Transverse colon (tissue), 4 donors: Measurements from ENCODE around the gene TMEM119. TPM values are rescaled to one million over a fixed set of nuclear protein-coding genes. Genes with fewer than 3 reads are reported as not detected.

ENCODE experiments used
- DNase-seq: peaks from one replicate; pipeline ENCODE4 v3.0.0-alpha.2; 2019
- H3K27ac ChIP-seq, 4 donors: fragments of 200-600 bp; sonication (generic); 2 replicates each; pipeline ENCODE4 v1.5.1; 2016 to 2018; ENCODE audit warnings: inconsistent platforms in 4 of 4
- H3K27me3 ChIP-seq: fragments of 200-600 bp; sonication (generic); 2 replicates; pipeline ENCODE4 v1.5.1; 2017; ENCODE audit warnings: inconsistent platforms
- H3K36me3 ChIP-seq, 4 donors: fragments of 200-600 bp; sonication (generic); 2 replicates each; pipeline ENCODE4 v1.5.1; 2017 to 2019; ENCODE audit warnings: inconsistent platforms in 4 of 4
- H3K4me1 ChIP-seq, 4 donors: fragments of 200-600 bp; sonication (generic); 2 replicates each; pipeline ENCODE4 v1.5.1; 2017 to 2020; ENCODE audit warnings: inconsistent platforms in 4 of 4
- H3K4me3 ChIP-seq, 4 donors: fragments of 200-600 bp; sonication (generic); 1 replicate in 1 of 4; 2 replicates in 3 of 4; pipeline versions ENCODE4 v1.5.1 to v1.6.1; 2017 to 2019; ENCODE audit warnings: inconsistent platforms in 4 of 4
- H3K9me3 ChIP-seq, 2 donors: fragments of 200-600 bp; sonication (generic); 2 replicates each; pipeline ENCODE4 v1.5.1; 2017 to 2019; ENCODE audit warnings: inconsistent platforms in 2 of 2
- EP300 ChIP-seq: sonication (generic); formaldehyde crosslinking; IDR thresholded peaks from one replicate; pipeline ENCODE4 v1.6.1; 2017; ENCODE audit warnings: antibody characterized with exemption, low read depth
- POLR2A ChIP-seq: fragments of 450-650 bp; IDR thresholded peaks from one replicate; pipeline ENCODE4 v1.6.1; 2016; ENCODE audit warnings: antibody characterized with exemption, mild to moderate bottlenecking, moderate library complexity
- POLR2AphosphoS5 ChIP-seq, 3 donors: sonication (generic); formaldehyde crosslinking; IDR thresholded peaks; one replicate each; pipeline ENCODE4 v1.6.1; 2016; ENCODE audit warnings: antibody characterized with exemption in 3 of 3
- WGBS, 2 donors: methylation state at CpG; one replicate each; pipeline ENCODE4 v1.1.5; 2018; ENCODE audit warnings: low coverage in 1 of 2; 5-methylcytosine and 5-hydroxymethylcytosine counted together
- in situ Hi-C, 4 donors: fragments of 200-750 bp; cut with MboI; loops; one replicate each; pipeline versions ENCODE4 v1.15.0 to v1.15.1; 2017; ENCODE audit warnings: low sequenced_read_pairs in 3 of 4, low pct_ligation_motif_present in 1 of 4, low pct_unique_long_range_greater_than_20kb in 1 of 4
- intact Hi-C: fragments of 100-400 bp; cut with DNase I; formaldehyde crosslinking; loops from one replicate; pipeline ENCODE4 v1.15.1; 2023; ENCODE audit warnings: low total_unique reads
- total RNA-seq, 4 donors: library from RNA; depleted of rRNA; stranded (reverse); fragments of >200 nt; gene quantifications; one replicate each; pipeline ENCODE4 v1.1.0, GENCODE V29; 2016
- TF ChIP-seq, protein P1 (sequence below), 5 experiments: fragments of 200-600 bp in 3 of 5; fragments of 450-650 bp in 2 of 5; sonication (generic) in 3 of 5; IDR thresholded peaks; 1 replicate in 2 of 5; 2 replicates in 3 of 5; pipeline ENCODE4 v1.5.1; 2016 to 2017; ENCODE audit warnings: antibody characterized with exemption in 5 of 5, inconsistent platforms in 3 of 5, mild to moderate bottlenecking in 2 of 5, moderate library complexity in 1 of 5

TMEM119 gene
- total RNA-seq, 4 donors from 2014 or later: 3.3 to 18.3 (median 9.7) TPM

- H3K4me1 ChIP-seq: peaks cover 0 to 24% (median 6%) of the 10 kb centered on the region in 4 donors
- H3K27me3 ChIP-seq: no peaks in the 10 kb centered on the region
- WGBS, 2 donors: 80 to 97% methylated on average over 1 to 7 of the region's 7 CpGs
- peak overlapping the region in 2 of 4 donors; percentile 21 to 59 for H3K27ac ChIP-seq
- no peaks in the 10 kb centered on the region for H3K9me3 ChIP-seq
- H3K4me3 ChIP-seq: no peak overlapping the region
- TF ChIP-seq POLR2AphosphoS5 (IDR thresholded peaks at IDR 0.05): no peak
- TF ChIP-seq POLR2A: no peak
- TF ChIP-seq, protein P1, sequence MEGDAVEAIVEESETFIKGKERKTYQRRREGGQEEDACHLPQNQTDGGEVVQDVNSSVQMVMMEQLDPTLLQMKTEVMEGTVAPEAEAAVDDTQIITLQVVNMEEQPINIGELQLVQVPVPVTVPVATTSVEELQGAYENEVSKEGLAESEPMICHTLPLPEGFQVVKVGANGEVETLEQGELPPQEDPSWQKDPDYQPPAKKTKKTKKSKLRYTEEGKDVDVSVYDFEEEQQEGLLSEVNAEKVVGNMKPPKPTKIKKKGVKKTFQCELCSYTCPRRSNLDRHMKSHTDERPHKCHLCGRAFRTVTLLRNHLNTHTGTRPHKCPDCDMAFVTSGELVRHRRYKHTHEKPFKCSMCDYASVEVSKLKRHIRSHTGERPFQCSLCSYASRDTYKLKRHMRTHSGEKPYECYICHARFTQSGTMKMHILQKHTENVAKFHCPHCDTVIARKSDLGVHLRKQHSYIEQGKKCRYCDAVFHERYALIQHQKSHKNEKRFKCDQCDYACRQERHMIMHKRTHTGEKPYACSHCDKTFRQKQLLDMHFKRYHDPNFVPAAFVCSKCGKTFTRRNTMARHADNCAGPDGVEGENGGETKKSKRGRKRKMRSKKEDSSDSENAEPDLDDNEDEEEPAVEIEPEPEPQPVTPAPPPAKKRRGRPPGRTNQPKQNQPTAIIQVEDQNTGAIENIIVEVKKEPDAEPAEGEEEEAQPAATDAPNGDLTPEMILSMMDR (IDR thresholded peaks at IDR 0.05): no peak
- TF ChIP-seq EP300: no peak
- in situ Hi-C loops (no loop called here), intact Hi-C loops (no loop called here)
- peaks cover 0 to 38% (median 8%) of the 10 kb centered on the region in 4 donors for H3K36me3 ChIP-seq
- DNase-seq: no peak
These were observed 46.9 kb upstream of the TMEM119 start for GRCh38 chr12:108644811-108645120.

DNA sequence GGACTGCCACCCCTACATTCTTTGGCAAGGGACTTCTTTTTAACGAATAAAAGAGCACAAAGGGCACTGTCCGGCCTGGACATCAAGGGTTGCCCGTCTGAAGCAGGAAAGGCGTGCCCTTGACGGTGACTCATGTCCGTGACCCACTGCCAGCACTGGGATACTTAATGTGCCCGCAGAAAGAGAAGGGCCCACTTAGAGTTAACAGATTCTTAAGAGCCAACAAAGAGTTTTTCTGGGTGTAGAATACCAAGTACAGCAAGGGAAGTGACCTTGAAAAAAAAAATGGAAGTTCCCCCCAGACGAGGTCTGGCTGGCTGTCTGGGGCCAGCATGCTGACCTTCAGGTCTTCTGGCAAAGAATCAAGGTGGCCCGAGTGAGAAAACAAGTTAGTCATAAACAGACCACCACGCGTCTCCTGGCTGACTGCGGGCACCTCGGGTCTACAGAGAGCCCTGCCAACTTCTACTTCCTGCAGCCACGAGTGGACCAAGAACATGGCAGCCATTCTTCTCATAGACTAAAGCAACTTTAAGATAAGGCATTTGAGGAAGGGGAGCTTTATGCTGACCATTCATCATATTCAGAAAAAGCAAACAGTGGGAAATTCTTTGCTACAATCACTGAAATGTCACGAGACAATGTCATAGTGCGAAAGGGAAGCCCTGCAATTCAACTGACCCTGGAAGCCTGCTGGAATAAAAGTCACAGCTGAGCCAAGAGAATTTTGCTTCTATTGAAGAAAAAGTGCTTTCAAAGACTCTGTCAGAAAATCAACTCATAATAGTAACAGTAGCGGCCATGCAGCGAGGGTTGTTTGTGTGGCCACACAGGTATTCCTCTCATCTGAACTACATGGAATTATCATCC is 46.3 kb upstream of the TMEM119 start:
- DNase-seq: no peak
- 75 to 86% methylated on average over 12 to 18 of the region's 18 CpGs for WGBS, 2 donors
- Histone ChIP-seq H3K27me3 (no peaks in the 10 kb centered on the region), H3K27ac (peak overlapping the region; percentile 21 to 59 (median 41)), H3K9me3 (no peaks in the 10 kb centered on the region), H3K4me3 (no peak overlapping the region), H3K36me3 (peaks cover 0 to 38% (median 6%) of the 10 kb centered on the region in 4 donors), H3K4me1 (peaks cover 0 to 24% (median 6%) of the 10 kb centered on the region in 4 donors)
- intact Hi-C loops (no loop called here), in situ Hi-C loops (no loop called here)
- no peak for TF ChIP-seq EP300
- peak in 1 of 3 donors; percentile 8 for TF ChIP-seq POLR2AphosphoS5 (IDR thresholded peaks at IDR 0.05)

- DNase-seq: no peak
- peaks cover 3 to 32% (median 11%) of the 10 kb centered on the region in 4 donors for H3K4me1 ChIP-seq
- intact Hi-C loops (no loop called here), in situ Hi-C loops (no loop called here)
- 97 to 100% methylated on average over 1 of the region's 1 CpG for WGBS, 2 donors
- no peak overlapping the region for H3K4me3 ChIP-seq
- no peaks in the 10 kb centered on the region for H3K9me3 ChIP-seq
- H3K27me3 ChIP-seq: no peaks in the 10 kb centered on the region
- TF ChIP-seq POLR2A: no peak
- TF ChIP-seq, protein P1 (IDR thresholded peaks at IDR 0.05): no peak
- TF ChIP-seq EP300: no peak
- no peak for TF ChIP-seq POLR2AphosphoS5 (IDR thresholded peaks at IDR 0.05)
- H3K27ac ChIP-seq: peak overlapping the region in 2 of 4 donors; percentile 44 to 59
- peaks cover 0 to 27% (median 3%) of the 10 kb centered on the region in 4 donors for H3K36me3 ChIP-seq
These were observed 45.2 kb upstream of the TMEM119 start for GRCh38 chr12:108642899-108643654.

GRCh38 chr12:108642269-108642870 is 44.5 kb upstream of the TMEM119 start:
- no peak for DNase-seq
- Histone ChIP-seq H3K36me3 (peaks cover 0 to 25% (median 0%) of the 10 kb centered on the region in 4 donors), H3K27ac (peak overlapping the region in 3 of 4 donors; percentile 15 to 55 (median 44)), H3K4me3 (no peak overlapping the region), H3K4me1 (peaks cover 3 to 36% (median 15%) of the 10 kb centered on the region in 4 donors), H3K9me3 (no peaks in the 10 kb centered on the region), H3K27me3 (no peaks in the 10 kb centered on the region)
- intact Hi-C loops (no loop called here), in situ Hi-C loops (no loop called here)
- 63 to 73% methylated on average over 4 to 16 of the region's 16 CpGs for WGBS, 2 donors
- TF ChIP-seq EP300: no peak
- TF ChIP-seq, protein P1 (IDR thresholded peaks at IDR 0.05): no peak
- TF ChIP-seq POLR2AphosphoS5 (IDR thresholded peaks at IDR 0.05): no peak
- no peak for TF ChIP-seq POLR2A
